Ishikawa (cell line): ENCODE measurements around the gene HTR4.

ENCODE experiments used
- CEBPB ChIP-seq: IDR thresholded peaks from 2 replicates; pipeline ENCODE4 v1.6.1; 2012
- CREB1 ChIP-seq: IDR thresholded peaks from 2 replicates; pipeline ENCODE4 v1.6.1; 2012; ENCODE audit warnings: low read depth
- EGR1 ChIP-seq: IDR thresholded peaks from 2 replicates; pipeline ENCODE4 v1.6.1; 2012
- EP300 ChIP-seq: IDR thresholded peaks from 2 replicates; pipeline ENCODE4 v1.6.1; 2012; ENCODE audit warnings: borderline replicate concordance
- FOXM1 ChIP-seq: IDR thresholded peaks from 2 replicates; pipeline ENCODE4 v1.6.1; 2012; ENCODE audit warnings: low read depth, borderline replicate concordance
- MAX ChIP-seq: IDR thresholded peaks from 2 replicates; pipeline ENCODE4 v1.6.1; 2012
- NFIC ChIP-seq: IDR thresholded peaks from 2 replicates; pipeline ENCODE4 v1.6.1; 2012
- RAD21 ChIP-seq: IDR thresholded peaks from 2 replicates; pipeline ENCODE4 v1.6.1; 2012; ENCODE audit warnings: low read depth
- REST ChIP-seq: IDR thresholded peaks from 2 replicates; pipeline ENCODE4 v1.6.1; 2012; ENCODE audit warnings: low read depth, mild to moderate bottlenecking
- TAF1 ChIP-seq: IDR thresholded peaks from 2 replicates; pipeline ENCODE4 v1.6.1; 2012; ENCODE audit warnings: low read depth, mild to moderate bottlenecking
- TCF12 ChIP-seq: IDR thresholded peaks from 2 replicates; pipeline ENCODE4 v1.6.1; 2012; ENCODE audit warnings: low read depth
- TEAD4 ChIP-seq: IDR thresholded peaks from 2 replicates; pipeline ENCODE4 v1.6.1; 2012
- USF1 ChIP-seq: IDR thresholded peaks from 2 replicates; pipeline ENCODE4 v1.6.1; 2012
- YY1 ChIP-seq: IDR thresholded peaks from 2 replicates; pipeline ENCODE4 v1.6.1; 2012; ENCODE audit warnings: low read depth
- ZBTB7A ChIP-seq: IDR thresholded peaks from 2 replicates; pipeline ENCODE4 v1.6.1; 2012; ENCODE audit warnings: low read depth

The HTR4 gene

GRCh38 chr5:148645527-148645926, 8.8 kb downstream of the HTR4 start:
- TF ChIP-seq USF1 (no peak), EP300 (no peak), FOXM1 (no peak), TEAD4 (no peak), EGR1 (no peak), RAD21 (no peak), ZBTB7A (no peak), CREB1 (no peak)

- no peak for TF ChIP-seq TAF1
- no peak for TF ChIP-seq EP300
- no peak for TF ChIP-seq TCF12
- no peak for TF ChIP-seq TEAD4
- no peak for TF ChIP-seq REST
- no peak for TF ChIP-seq EGR1
- TF ChIP-seq YY1, result no peak
- TF ChIP-seq RAD21, result no peak
- TF ChIP-seq MAX, result no peak
- TF ChIP-seq FOXM1, result no peak
- no peak for TF ChIP-seq CREB1
- TF ChIP-seq NFIC, result no peak
- TF ChIP-seq USF1, result no peak
- TF ChIP-seq ZBTB7A, result no peak
- TF ChIP-seq CEBPB, result no peak
These were observed 12.6 kb downstream of the HTR4 start for GRCh38 chr5:148641735-148642134.

- TF ChIP-seq NFIC (no peak), REST (no peak), CREB1 (no peak), TCF12 (no peak), USF1 (no peak), ZBTB7A (no peak), MAX (no peak), YY1 (no peak), EP300 (no peak), CEBPB (no peak), RAD21 (no peak), EGR1 (no peak), FOXM1 (no peak), TAF1 (no peak), TEAD4 (no peak)
These were observed 13.9 kb downstream of the HTR4 start for GRCh38 chr5:148640471-148640870.

GRCh38 chr5:148639081-148639480, 15.2 kb downstream of the HTR4 start:
- TF ChIP-seq CREB1 (no peak), TAF1 (no peak), NFIC (no peak), ZBTB7A (no peak), EP300 (no peak), TEAD4 (no peak), YY1 (no peak), REST (no peak)
